ENCODE data around the gene TMEM121. TPM values are rescaled to one million over a fixed set of nuclear protein-coding genes. Genes with fewer than 3 reads are reported as not detected.

The TMEM121 gene
- polyA plus RNA-seq, 1 of the 3 experiments (the other 2 are of a cell fraction): 9.1 TPM

- Histone ChIP-seq H3K9me2 (no peaks in the 10 kb centered on the region), H3K27me3 (ENCODE audit: insufficient read depth) (no peaks in the 10 kb centered on the region), H2AFZ (ENCODE audit: low read depth) (no peak overlapping the region), H3K79me2 (ENCODE audit: insufficient read depth) (no peaks in the 10 kb centered on the region), H4K20me1 (ENCODE audit: insufficient read depth) (no peaks in the 10 kb centered on the region), H3F3A (replicated peaks; ENCODE audit: insufficient read depth) (no peaks in the 10 kb centered on the region), H3K36me3 (replicated peaks in 1 of 2; ENCODE audit: control insufficient read depth in 1 of 2, insufficient read depth in 2 of 2, low read length in 1 of 2) (no peaks in the 10 kb centered on the region), H3K27ac (ENCODE audit: low read depth in 2 of 2, low read length in 1 of 2) (no peak overlapping the region), H3K9ac (no peak overlapping the region), H3K4me2 (no peak overlapping the region), H3K9me3 (no peaks in the 10 kb centered on the region), H3K4me3 (ENCODE audit: low read depth in 2 of 2, low read length in 1 of 2) (no peak overlapping the region), H3K4me1 (ENCODE audit: control insufficient read depth in 1 of 2, insufficient read depth in 2 of 2, low read depth in 1 of 2, low read length in 1 of 2) (peaks cover 0 to 3% of the 10 kb centered on the region in 2 experiments; a peak in 1 of 4 replicates)
- ChIA-PET POLR2A (interaction anchor here (0.8 kb wide), 1 partner anchor 18 kb away, joined by 3 read pairs; no protein-coding TSS in a partner anchor), CTCF (interaction anchor here (0.6 to 1.4 kb wide), 3 partner anchors 8 to 18 kb away, joined by 4 to 5 read pairs (median 4); no protein-coding TSS in a partner anchor)
- 100% methylated on average over 2 of the region's 27 CpGs for WGBS (ENCODE audit: low lambda C conversion rate)
- peak; percentile 33 for DNase-seq
- no peak for TF ChIP-seq YY1 (IDR thresholded peaks at IDR 0.05; ENCODE audit: low read depth)
- no peak for TF ChIP-seq MXI1 (IDR thresholded peaks at IDR 0.05; ENCODE audit: low read depth, low read length)
- TF ChIP-seq MEF2A (IDR thresholded peaks at IDR 0.05; ENCODE audit: borderline replicate concordance, low read depth): no peak
- TF ChIP-seq RCOR1 (IDR thresholded peaks at IDR 0.05; ENCODE audit: low read length): no peak
- TF ChIP-seq TCF12 (IDR thresholded peaks at IDR 0.05): no peak
- no peak for TF ChIP-seq TEAD4 (IDR thresholded peaks at IDR 0.05; ENCODE audit: borderline replicate concordance, insufficient read depth)
- no peak for TF ChIP-seq PBX3 (IDR thresholded peaks at IDR 0.05)
- no peak for TF ChIP-seq RAD21 (IDR thresholded peaks at IDR 0.05; ENCODE audit: low read length)
- TF ChIP-seq REST (IDR thresholded peaks at IDR 0.05; ENCODE audit: low read depth, low read length): no peak
- TF ChIP-seq NRF1 (IDR thresholded peaks at IDR 0.05; ENCODE audit: low read depth, low read length): no peak
- TF ChIP-seq FOXJ3 (CRISPR knock-in tag; IDR thresholded peaks at IDR 0.05): no peak
- TF ChIP-seq ELF1 (IDR thresholded peaks at IDR 0.05): no peak
These were observed 26.9 kb upstream of the TMEM121 start for GRCh38 chr14:105499256-105500035.

All from SK-N-SH (cell line).